Measurements from ENCODE around the gene TRPM8.

TRPM8 gene

DNA sequence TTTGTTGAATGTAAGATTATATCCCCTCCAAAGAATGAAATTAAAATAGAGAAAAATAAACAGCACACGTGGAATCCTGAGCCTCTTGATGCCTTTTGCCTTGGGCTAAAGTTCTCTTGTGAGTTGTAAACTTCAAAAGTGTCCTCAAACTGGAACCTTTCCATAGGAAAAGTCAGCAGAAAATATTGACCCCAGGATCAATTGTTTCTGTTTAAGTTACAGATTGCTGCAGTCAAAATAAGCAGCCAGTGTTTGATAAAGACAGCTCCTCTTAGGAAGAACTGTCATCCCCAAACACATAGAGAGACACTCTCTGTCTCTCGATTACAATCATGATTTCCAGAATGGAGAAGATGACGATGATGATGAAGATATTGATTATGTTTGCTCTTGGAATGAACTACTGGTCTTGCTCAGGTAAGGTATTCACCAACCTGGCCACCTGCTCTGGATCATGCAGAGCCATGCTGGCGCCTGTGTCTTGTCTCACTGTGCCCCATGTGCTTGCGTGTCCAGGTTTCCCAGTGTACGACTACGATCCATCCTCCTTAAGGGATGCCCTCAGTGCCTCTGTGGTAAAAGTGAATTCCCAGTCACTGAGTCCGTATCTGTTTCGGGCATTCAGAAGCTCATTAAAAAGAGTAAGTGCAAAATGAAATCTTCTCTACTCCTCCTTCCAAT is 133.4 kb downstream of the TRPM8 start, which contains the start of gene SPP2:
SPP2 (plus strand) TSS at position 248 of the 681 bp plus-strand sequence; CDS start at position 333, 85 bp downstream.
- DNase-seq: no peak

DNA sequence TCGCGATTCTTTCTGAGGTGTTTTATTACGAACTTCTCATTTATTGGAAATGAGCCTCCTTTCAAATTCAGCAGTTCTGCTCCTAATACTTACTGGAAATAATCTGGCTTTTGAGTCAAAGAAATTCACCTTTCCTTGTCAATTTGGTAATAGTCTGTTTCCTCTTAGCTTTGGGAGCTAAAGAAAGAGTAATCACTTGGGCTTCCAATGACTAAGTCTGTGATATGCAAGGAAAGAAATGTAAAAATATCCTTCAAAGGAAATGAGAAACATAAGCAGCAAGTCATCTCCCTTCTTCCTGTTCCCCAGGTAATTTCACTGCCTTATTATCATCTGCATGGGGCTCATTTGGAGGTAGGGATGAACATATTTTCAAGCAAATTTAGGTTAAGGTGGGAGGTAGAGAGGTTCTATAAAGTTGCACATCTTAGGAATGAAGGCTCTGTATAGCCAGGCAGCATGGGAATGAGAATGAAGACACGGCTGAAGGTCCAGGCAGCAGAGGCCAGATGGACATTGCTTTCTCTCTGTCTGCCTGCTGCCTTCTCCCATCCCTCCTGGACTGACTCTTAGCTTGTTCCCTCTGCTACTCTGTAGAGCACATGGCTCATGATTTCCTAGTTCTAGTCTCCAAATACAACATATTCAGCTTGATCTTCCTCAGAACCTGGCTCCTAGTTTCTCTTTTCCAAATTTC is 134.3 kb downstream of the TRPM8 start:
- DNase-seq: no peak

DNA sequence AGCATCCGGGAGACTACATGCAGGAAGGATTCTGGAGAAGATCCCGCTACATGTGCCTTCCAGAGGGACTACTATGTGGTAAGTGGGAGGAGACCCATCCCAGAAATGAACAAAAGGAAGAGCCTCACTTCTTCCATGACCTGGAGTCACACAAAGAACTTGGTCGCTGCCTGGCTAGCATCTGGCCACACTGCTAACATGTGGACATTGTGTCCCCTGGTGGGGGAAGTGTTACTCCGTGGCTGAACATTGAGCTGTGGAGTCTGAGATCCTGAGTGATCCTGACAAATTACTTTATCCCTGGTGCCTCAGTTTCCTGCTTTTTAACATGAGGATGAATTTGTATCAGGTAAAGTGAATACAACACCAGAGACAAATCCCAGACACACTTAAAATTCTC is 141.7 kb downstream of the TRPM8 start:
- DNase-seq: no peak

DNA sequence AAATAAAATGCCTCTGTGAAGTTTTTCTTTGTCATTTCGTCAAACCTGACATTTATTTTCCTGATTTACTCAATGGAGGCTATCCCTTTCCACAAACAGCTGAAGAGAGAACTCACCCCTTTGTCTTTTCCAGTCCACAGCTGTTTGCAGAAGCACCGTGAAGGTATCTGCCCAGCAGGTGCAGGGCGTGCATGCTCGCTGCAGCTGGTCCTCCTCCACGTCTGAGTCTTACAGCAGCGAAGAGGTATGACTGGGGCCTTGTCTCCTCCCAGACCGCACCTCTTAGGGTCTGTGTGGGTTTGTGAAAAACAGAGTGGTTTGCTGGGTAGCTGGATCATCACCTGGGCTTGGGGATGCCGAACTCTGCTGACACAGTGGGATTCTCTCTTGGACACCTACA is 143.1 kb downstream of the TRPM8 start:
- DNase-seq: no peak

DNA sequence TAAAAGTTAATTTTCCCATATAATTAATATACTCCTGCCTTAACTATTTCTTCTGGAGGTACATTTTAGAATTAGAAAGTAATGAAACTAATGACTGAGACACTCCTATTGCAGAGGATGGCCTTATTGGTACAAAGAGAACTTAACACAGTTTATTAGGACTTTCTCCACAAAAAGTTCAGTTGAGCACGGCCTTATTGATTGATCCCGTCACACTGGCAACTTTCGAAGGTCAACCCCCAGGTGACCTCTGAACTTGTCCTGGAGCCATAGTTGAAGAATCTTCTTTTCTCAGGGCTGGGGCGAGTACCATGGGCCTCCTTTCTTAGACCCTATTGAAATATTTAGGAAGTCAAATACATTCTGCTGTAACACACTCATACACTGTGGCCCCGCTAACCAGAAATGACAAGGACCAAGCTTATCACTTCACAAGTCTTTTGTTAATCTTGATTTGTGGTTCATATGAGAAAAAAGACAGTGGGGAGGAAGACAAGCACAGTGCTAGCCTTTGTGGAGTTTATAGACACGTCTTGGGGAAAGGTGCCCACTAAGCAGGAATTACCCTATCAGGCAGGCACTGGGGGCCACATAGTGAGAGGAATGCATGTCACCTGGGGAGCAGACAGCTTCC is 144.6 kb downstream of the TRPM8 start:
- DNase-seq: no peak

DNA sequence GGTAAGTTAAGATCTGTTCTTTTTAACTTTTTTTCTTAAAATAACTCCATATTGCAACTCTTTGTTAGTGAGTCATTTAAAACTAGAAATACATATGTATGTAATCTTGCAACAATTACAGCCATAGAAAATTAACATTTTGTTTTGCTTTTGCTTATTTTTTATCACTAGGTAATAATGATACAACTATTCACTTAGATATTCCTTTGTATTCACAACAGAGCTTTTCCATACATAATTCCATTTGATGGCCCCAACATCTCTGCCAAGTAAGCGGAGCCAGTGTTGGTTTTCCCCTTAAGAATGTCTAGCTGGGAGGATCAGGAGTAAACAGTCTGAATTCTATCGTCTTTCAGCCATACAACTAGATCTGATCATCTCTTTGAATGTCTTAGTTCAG is 149.4 kb downstream of the TRPM8 start:
- no peak for DNase-seq

Data from CD4-positive, alpha-beta T cell treated with Interleukin-4 for 4 hours (primary cell).